ENCODE results near the gene DAPP1. TPM values are rescaled to one million over a fixed set of nuclear protein-coding genes. Genes with fewer than 3 reads are reported as not detected.

Gene DAPP1
- total and polyA plus RNA-seq, 8 donors = 1.5 to 11.9 (median 3.2) TPM

Other genes starting within 250 kb of the DAPP1 start
- under 1 TPM; 0.23 to 0.92 TPM for gene MTTP, start 242.0 kb upstream of the DAPP1 start, total RNA-seq
- 1 to 10 TPM in 1 of 6 donors, under 1 TPM in 5; 0.21 to 1.2 (median 0.66) TPM for gene MTTP, start 242.0 kb upstream of the DAPP1 start, polyA plus RNA-seq (ENCODE audit: insufficient read length in 6 of 6)
- under 1 TPM; 0.08 to 0.12 TPM for gene C4orf54, start 159.0 kb upstream of the DAPP1 start, total RNA-seq
- gene C4orf54, start 159.0 kb upstream of the DAPP1 start, polyA plus RNA-seq (ENCODE audit: insufficient read length in 6 of 6) = under 1 TPM; 0.01 to 0.09 (median 0.04) TPM
- 10 to 100 TPM; 41.9 to 47.4 TPM for gene LAMTOR3, start 77.6 kb downstream of the DAPP1 start, total RNA-seq
- 10 to 100 TPM; 64.8 to 79.6 (median 72.9) TPM for gene LAMTOR3, start 77.6 kb downstream of the DAPP1 start, polyA plus RNA-seq (ENCODE audit: insufficient read length in 6 of 6)
- 10 to 100 TPM; 44.7 to 60.3 TPM for gene DNAJB14, start 129.8 kb downstream of the DAPP1 start, total RNA-seq
- gene DNAJB14, start 129.8 kb downstream of the DAPP1 start, polyA plus RNA-seq (ENCODE audit: insufficient read length in 6 of 6) = 10 to 100 TPM; 45.5 to 53.0 (median 50.5) TPM
- gene H2AZ1, start 133.4 kb downstream of the DAPP1 start, total RNA-seq = 100 to 1,000 TPM; 151 to 200 TPM
- 100 to 1,000 TPM; 344 to 597 (median 397) TPM for gene H2AZ1, start 133.4 kb downstream of the DAPP1 start, polyA plus RNA-seq (ENCODE audit: insufficient read length in 6 of 6)

All from left lung (tissue), 8 donors.